Panc1 (cell line): Measurements from ENCODE around the gene ADD1. TPM values are rescaled to one million over a fixed set of nuclear protein-coding genes. Genes with fewer than 3 reads are reported as not detected.

ENCODE experiments used
- ATAC-seq: fragments of 200-7000 bp; cut with Tn5 transposase; 2 replicates; pipeline ENCODE4 v1.9.1; 2020; ENCODE audit warnings: mild to moderate bottlenecking, moderate library complexity
- BruUV-seq: library from RNA; stranded (reverse); fragments of 400-500 nt; replicated peaks from 2 replicates; lab custom pipeline; 2021; lab: Mats Ljungman, UMichigan
- CTCF ChIA-PET: fragments of 300-600 bp; sonication (Branson Sonifier 250); formaldehyde crosslinking; loops from one replicate; lab custom pipeline; 2022; ENCODE audit warnings: antibody characterized with exemption; lab: Charles Lee
- POLR2A ChIA-PET: fragments of 300-600 bp; sonication (Branson Sonifier 250); formaldehyde crosslinking; loops from one replicate; lab custom pipeline; 2022; ENCODE audit warnings: antibody characterized with exemption; lab: Charles Lee
- DNase-seq: peaks from one replicate; pipeline ENCODE4 v3.0.0-alpha.2; 2010; ENCODE audit warnings: low read depth, low spot score
- H3K27ac ChIP-seq: 2 replicates; pipeline ENCODE4 v1.5.1; 2011; ENCODE audit warnings: mild to moderate bottlenecking, low read length, inconsistent platforms
- H3K27me3 ChIP-seq: fragments of 200-500 bp; sonication (Bioruptor generic); 2 replicates; pipeline ENCODE4 v1.6.0; 2014; ENCODE audit warnings: low read length, inconsistent platforms; ENCODE audit not compliant: control insufficient read depth, insufficient read depth
- H3K36me3 ChIP-seq: fragments of 200-500 bp; sonication (Bioruptor generic); 2 replicates; pipeline ENCODE4 v1.5.1; 2014; ENCODE audit warnings: inconsistent platforms, mild to moderate bottlenecking, low read length, moderate library complexity; ENCODE audit not compliant: control insufficient read depth, insufficient read depth
- H3K4me1 ChIP-seq: 2 replicates; pipeline ENCODE4 v1.5.1; 2011; ENCODE audit warnings: inconsistent platforms, mild to moderate bottlenecking, low read length, moderate library complexity; ENCODE audit not compliant: control insufficient read depth, insufficient read depth
- H3K4me3 ChIP-seq, 2 experiments: 2 replicates each; pipeline ENCODE4 v1.5.1; 2011 to 2012; ENCODE audit warnings: low read depth in 2 of 2, low read length in 2 of 2, mild to moderate bottlenecking in 2 of 2, inconsistent platforms in 1 of 2, moderate library complexity in 1 of 2
- H3K9me3 ChIP-seq: fragments of 200-500 bp; sonication (Bioruptor generic); 2 replicates; pipeline ENCODE4 v1.5.1; 2014; ENCODE audit warnings: low read depth, mild to moderate bottlenecking, inconsistent platforms, low read length, moderate library complexity; ENCODE audit not compliant: control insufficient read depth, insufficient read depth
- POLR2AphosphoS5 ChIP-seq: IDR thresholded peaks from 2 replicates; pipeline ENCODE4 v1.6.1; 2012; ENCODE audit warnings: mild to moderate bottlenecking, low read depth, low read length, moderate library complexity
- REST ChIP-seq, 2 experiments: IDR thresholded peaks; 2 replicates each; pipeline ENCODE4 v1.6.1; 2011 to 2012; ENCODE audit warnings: low read depth in 2 of 2, control low read depth in 1 of 2, low read length in 1 of 2, mild to moderate bottlenecking in 1 of 2, moderate library complexity in 1 of 2; ENCODE audit not compliant: insufficient read depth in 1 of 2
- SIN3A ChIP-seq: IDR thresholded peaks from 2 replicates; pipeline ENCODE4 v1.6.1; 2012; ENCODE audit warnings: low read depth, mild to moderate bottlenecking, low read length, moderate library complexity, borderline replicate concordance; ENCODE audit not compliant: insufficient read depth
- TCF7L2 ChIP-seq: IDR thresholded peaks from 2 replicates; pipeline ENCODE4 v1.6.1; 2011; ENCODE audit warnings: mild to moderate bottlenecking, low read depth, low read length, inconsistent platforms
- in situ Hi-C: cut with HindIII; loops from 2 replicates; pipeline ENCODE4 v1.10.0; 2016; ENCODE audit warnings: low sequenced_read_pairs, low pct_unique_long_range_greater_than_20kb
- intact Hi-C: fragments of 100-400 bp; cut with micrococcal nuclease; formaldehyde crosslinking; loops from one replicate; pipeline ENCODE4 v1.10.0; 2022; ENCODE audit not compliant: unreplicated experiment
- total RNA-seq: library from RNA; stranded (reverse); gene quantifications from one replicate; pipeline ENCODE4 v1.2.1, GENCODE V29; 2021; ENCODE audit not compliant: unreplicated experiment
- TF ChIP-seq, protein P1 (sequence below): fragments of 450-650 bp; IDR thresholded peaks from 2 replicates; pipeline ENCODE4 v1.5.1; 2017; ENCODE audit warnings: mild to moderate bottlenecking

The ADD1 gene
- total RNA-seq, 1 experiment from 2014 or later, result 158 TPM

- no TSS peak for BruUV-seq
- no peaks in the 10 kb centered on the region for H3K9me3 ChIP-seq
- DNase-seq (no peak), ATAC-seq (no peak)
- H3K27ac ChIP-seq, result no peak overlapping the region
- ChIA-PET POLR2A (no interaction called here), CTCF (no interaction called here)
- in situ Hi-C loops (no loop called here), intact Hi-C loops (no loop called here)
- no peaks in the 10 kb centered on the region; the same call in 1 of the 2 replicates for H3K36me3 ChIP-seq
- TF ChIP-seq REST (IDR thresholded peaks at IDR 0.05; ENCODE audit: insufficient read depth in 1 of 2, low read depth in 2 of 2, low read length in 1 of 2) (no peak), POLR2AphosphoS5 (no peak), SIN3A (no peak), TCF7L2 (no peak)
- TF ChIP-seq, protein P1, sequence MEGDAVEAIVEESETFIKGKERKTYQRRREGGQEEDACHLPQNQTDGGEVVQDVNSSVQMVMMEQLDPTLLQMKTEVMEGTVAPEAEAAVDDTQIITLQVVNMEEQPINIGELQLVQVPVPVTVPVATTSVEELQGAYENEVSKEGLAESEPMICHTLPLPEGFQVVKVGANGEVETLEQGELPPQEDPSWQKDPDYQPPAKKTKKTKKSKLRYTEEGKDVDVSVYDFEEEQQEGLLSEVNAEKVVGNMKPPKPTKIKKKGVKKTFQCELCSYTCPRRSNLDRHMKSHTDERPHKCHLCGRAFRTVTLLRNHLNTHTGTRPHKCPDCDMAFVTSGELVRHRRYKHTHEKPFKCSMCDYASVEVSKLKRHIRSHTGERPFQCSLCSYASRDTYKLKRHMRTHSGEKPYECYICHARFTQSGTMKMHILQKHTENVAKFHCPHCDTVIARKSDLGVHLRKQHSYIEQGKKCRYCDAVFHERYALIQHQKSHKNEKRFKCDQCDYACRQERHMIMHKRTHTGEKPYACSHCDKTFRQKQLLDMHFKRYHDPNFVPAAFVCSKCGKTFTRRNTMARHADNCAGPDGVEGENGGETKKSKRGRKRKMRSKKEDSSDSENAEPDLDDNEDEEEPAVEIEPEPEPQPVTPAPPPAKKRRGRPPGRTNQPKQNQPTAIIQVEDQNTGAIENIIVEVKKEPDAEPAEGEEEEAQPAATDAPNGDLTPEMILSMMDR, result no peak
- no peaks in the 10 kb centered on the region for H3K4me1 ChIP-seq
- no peaks in the 10 kb centered on the region for H3K27me3 ChIP-seq
- no peak overlapping the region for H3K4me3 ChIP-seq
These were observed 10.0 kb upstream of the ADD1 start for GRCh38 chr4:2833671-2834000.

GRCh38 chr4:2834001-2834921, 9.4 kb upstream of the ADD1 start:
- BruUV-seq, result TSS peak; percentile 30
- no peak for DNase-seq
- Histone ChIP-seq H3K27me3 (no peaks in the 10 kb centered on the region), H3K4me3 (no peak overlapping the region), H3K27ac (no peak overlapping the region), H3K9me3 (no peaks in the 10 kb centered on the region), H3K4me1 (no peaks in the 10 kb centered on the region), H3K36me3 (no peaks in the 10 kb centered on the region; the same call in 1 of the 2 replicates)
- in situ Hi-C loops (no loop called here), intact Hi-C loops (no loop called here)
- POLR2A ChIA-PET, result no interaction called here
- TF ChIP-seq POLR2AphosphoS5 (no peak), REST (IDR thresholded peaks at IDR 0.05; ENCODE audit: insufficient read depth in 1 of 2, low read depth in 2 of 2, low read length in 1 of 2) (no peak), SIN3A (no peak), TCF7L2 (no peak)
- TF ChIP-seq, protein P1, result no peak
- CTCF ChIA-PET, result no interaction called here
- no peak for ATAC-seq
